PC-9 (cell line): Measurements from ENCODE around the gene RAB40C. TPM values are rescaled to one million over a fixed set of nuclear protein-coding genes. Genes with fewer than 3 reads are reported as not detected.

ENCODE experiments used
- BruUV-seq: library from RNA; stranded (reverse); fragments of 400-500 nt; replicated peaks from 2 replicates; lab custom pipeline; 2021; lab: Mats Ljungman, UMichigan
- CTCF ChIA-PET: fragments of 300-600 bp; sonication (Branson Sonifier 250); formaldehyde crosslinking; loops from one replicate; lab custom pipeline; 2022; ENCODE audit warnings: antibody characterized with exemption; lab: Charles Lee
- POLR2A ChIA-PET: fragments of 300-600 bp; sonication (Branson Sonifier 250); formaldehyde crosslinking; loops from one replicate; lab custom pipeline; 2022; ENCODE audit warnings: antibody characterized with exemption; ENCODE audit not compliant: unreplicated experiment; lab: Charles Lee
- DNase-seq, 2 experiments: peaks; one replicate each; pipeline versions ENCODE4 v3.0.0 to v3.0.0-alpha.2; 2015 to 2022; ENCODE audit warnings: mixed read lengths in 1 of 2
- H2AFZ ChIP-seq: fragments of 200-600 bp; sonication (generic); 2 replicates; pipeline ENCODE4 v1.8.1; 2017; ENCODE audit warnings: antibody characterized with exemption
- H3F3A ChIP-seq: fragments of 200-600 bp; sonication (generic); 2 replicates; pipeline ENCODE4 v1.8.1; 2017; ENCODE audit warnings: antibody characterized with exemption, mild to moderate bottlenecking, low read depth; ENCODE audit not compliant: insufficient read depth
- H3K27ac ChIP-seq: fragments of 200-600 bp; sonication (generic); 2 replicates; pipeline ENCODE4 v1.6.1; 2016; ENCODE audit warnings: mixed run types
- H3K27me3 ChIP-seq: fragments of 200-600 bp; sonication (generic); 2 replicates; pipeline ENCODE4 v1.6.1; 2016; ENCODE audit warnings: low read depth, mixed run types; ENCODE audit not compliant: insufficient read depth
- H3K36me3 ChIP-seq: fragments of 200-600 bp; sonication (generic); 2 replicates; pipeline ENCODE4 v1.6.1; 2016; ENCODE audit warnings: low read depth, mixed run types
- H3K4me1 ChIP-seq: fragments of 200-600 bp; sonication (generic); replicated peaks from 2 replicates; pipeline ENCODE4 v1.6.1; 2016; ENCODE audit warnings: mixed run types; ENCODE audit not compliant: insufficient read depth
- H3K4me2 ChIP-seq: fragments of 200-600 bp; sonication (generic); 2 replicates; pipeline ENCODE4 v1.6.1; 2017; ENCODE audit warnings: mixed run types
- H3K4me3 ChIP-seq: fragments of 200-600 bp; sonication (generic); 2 replicates; pipeline ENCODE4 v1.6.1; 2016; ENCODE audit warnings: mixed run types
- H3K79me2 ChIP-seq: fragments of 200-600 bp; sonication (generic); 2 replicates; pipeline ENCODE4 v1.6.1; 2017; ENCODE audit warnings: low read depth, mixed run types
- H3K9me2 ChIP-seq: fragments of 200-600 bp; sonication (generic); 2 replicates; pipeline ENCODE4 v1.8.1; 2017; ENCODE audit warnings: mild to moderate bottlenecking; ENCODE audit not compliant: insufficient read depth
- H3K9me3 ChIP-seq: fragments of 200-600 bp; sonication (generic); 2 replicates; pipeline ENCODE4 v1.8.1; 2016; ENCODE audit warnings: low read depth; ENCODE audit not compliant: insufficient read depth
- H4K20me1 ChIP-seq: fragments of 200-600 bp; sonication (generic); 2 replicates; pipeline ENCODE4 v1.8.1; 2017; ENCODE audit not compliant: insufficient read depth
- EZH2 ChIP-seq: fragments of 200-600 bp; sonication (generic); IDR thresholded peaks from 2 replicates; pipeline ENCODE4 v1.8.0; 2017; ENCODE audit warnings: antibody characterized with exemption, low read depth
- intact Hi-C: fragments of 100-400 bp; cut with micrococcal nuclease; formaldehyde crosslinking; loops from one replicate; pipeline ENCODE4 v1.10.0; 2022; ENCODE audit not compliant: unreplicated experiment
- total RNA-seq: library from RNA; stranded (reverse); gene quantifications from 2 replicates; pipeline ENCODE4 v1.2.3, GENCODE V29; 2021
- TF ChIP-seq, protein P1 (sequence below): fragments of 200-600 bp; sonication (generic); conservative IDR thresholded peaks from 2 replicates; pipeline ENCODE4 v1.6.1; 2017; ENCODE audit warnings: mixed run types, antibody characterized with exemption, mild to moderate bottlenecking, moderate library complexity

Gene RAB40C
- total RNA-seq, 1 experiment from 2014 or later: 47.1 TPM

DNA sequence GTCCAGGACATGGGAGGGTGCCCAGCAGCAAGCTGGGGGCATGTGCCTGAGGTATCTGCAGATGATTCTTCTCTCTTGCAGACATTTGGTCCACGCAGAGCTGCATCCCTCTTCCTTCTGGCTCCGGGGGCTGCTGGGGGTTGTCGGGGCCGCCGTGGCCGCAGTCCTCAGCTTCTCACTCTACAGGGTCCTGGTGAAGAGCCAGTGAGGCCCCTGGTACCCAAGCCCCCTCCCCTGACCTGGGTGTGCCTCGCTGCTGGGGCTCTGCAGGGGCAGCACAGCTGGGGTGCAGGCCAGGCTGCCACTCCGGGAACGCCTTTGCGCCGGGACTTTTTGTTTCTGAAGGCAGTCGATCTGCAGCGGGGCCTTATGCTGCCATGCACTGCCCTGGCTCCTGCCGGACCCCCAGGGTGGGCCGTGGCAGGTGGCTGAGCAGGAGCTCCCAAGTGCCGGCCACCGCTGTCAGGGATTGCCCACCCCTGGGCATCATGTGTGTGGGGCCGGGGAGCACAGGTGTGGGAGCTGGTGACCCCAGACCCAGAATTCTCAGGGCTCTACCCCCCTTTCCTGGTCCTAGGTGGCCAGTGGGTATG, 83.6 kb downstream of the RAB40C start:
- Histone ChIP-seq H3K4me2 (no peak overlapping the region), H3K4me3 (no peak overlapping the region), H2AFZ (no peak overlapping the region), H4K20me1 (no peaks in the 10 kb centered on the region; the same call in 1 of the 2 replicates), H3K4me1 (peaks cover 5% of the 10 kb centered on the region; the same call in 1 of the 2 replicates), H3K36me3 (no peaks in the 10 kb centered on the region), H3K9me2 (no peaks in the 10 kb centered on the region), H3K27me3 (no peaks in the 10 kb centered on the region), H3K9me3 (no peaks in the 10 kb centered on the region), H3K27ac (no peak overlapping the region), H3F3A (peaks cover 10% of the 10 kb centered on the region; the same call in 1 of the 2 replicates), H3K79me2 (peaks cover 16% of the 10 kb centered on the region)
- no peak for TF ChIP-seq EZH2
- TF ChIP-seq, protein P1, sequence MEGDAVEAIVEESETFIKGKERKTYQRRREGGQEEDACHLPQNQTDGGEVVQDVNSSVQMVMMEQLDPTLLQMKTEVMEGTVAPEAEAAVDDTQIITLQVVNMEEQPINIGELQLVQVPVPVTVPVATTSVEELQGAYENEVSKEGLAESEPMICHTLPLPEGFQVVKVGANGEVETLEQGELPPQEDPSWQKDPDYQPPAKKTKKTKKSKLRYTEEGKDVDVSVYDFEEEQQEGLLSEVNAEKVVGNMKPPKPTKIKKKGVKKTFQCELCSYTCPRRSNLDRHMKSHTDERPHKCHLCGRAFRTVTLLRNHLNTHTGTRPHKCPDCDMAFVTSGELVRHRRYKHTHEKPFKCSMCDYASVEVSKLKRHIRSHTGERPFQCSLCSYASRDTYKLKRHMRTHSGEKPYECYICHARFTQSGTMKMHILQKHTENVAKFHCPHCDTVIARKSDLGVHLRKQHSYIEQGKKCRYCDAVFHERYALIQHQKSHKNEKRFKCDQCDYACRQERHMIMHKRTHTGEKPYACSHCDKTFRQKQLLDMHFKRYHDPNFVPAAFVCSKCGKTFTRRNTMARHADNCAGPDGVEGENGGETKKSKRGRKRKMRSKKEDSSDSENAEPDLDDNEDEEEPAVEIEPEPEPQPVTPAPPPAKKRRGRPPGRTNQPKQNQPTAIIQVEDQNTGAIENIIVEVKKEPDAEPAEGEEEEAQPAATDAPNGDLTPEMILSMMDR: no peak
- no TSS peak for BruUV-seq
- CTCF ChIA-PET: no interaction called here
- no peak for DNase-seq
- intact Hi-C loops: no loop called here
- POLR2A ChIA-PET: interaction anchor here (0.6 kb wide), 1 partner anchor 86 kb away, joined by 3 read pairs; no protein-coding TSS in a partner anchor

DNA sequence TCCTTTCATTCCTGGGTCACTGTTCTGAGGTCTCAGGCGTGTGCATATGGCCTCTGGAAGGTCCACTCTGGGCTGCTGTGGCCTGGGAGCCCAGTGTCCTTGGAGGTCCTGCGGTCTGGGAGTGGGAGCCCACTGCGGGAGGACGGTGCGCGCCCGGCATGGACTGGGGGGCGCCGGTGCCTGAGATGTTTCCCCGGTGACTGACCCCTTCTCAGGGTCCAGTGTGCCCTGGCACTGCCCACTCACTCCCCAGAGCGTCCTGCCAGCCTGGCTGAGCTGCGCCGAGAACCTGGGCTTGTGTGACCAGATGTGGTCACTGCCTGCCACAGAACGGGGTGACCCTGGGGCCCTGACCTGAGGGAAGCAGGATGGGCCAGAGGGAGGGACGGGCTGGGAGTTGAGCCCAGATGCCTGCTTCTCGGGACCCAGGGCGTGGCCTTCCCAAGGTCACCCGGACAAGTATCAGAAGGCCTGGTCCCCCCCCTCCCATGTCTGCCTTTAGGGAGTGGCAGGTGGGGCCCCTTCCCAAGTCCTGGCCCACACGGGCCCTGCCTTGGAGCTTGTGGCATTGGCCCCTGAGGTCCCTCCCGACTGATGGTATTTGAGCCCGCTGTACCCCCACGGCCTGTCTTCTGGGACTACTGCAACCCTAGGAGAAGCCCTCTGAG, 84.5 kb downstream of the RAB40C start:
- no peaks in the 10 kb centered on the region for H3K9me2 ChIP-seq
- intact Hi-C loops: no loop called here
- no peaks in the 10 kb centered on the region for H3K9me3 ChIP-seq
- H3K27ac ChIP-seq: no peak overlapping the region
- no peak overlapping the region for H2AFZ ChIP-seq
- H3F3A ChIP-seq: peaks cover 13% of the 10 kb centered on the region; the same call in 1 of the 2 replicates
- peaks cover under 1% of the 10 kb centered on the region; the same call in 1 of the 2 replicates for H3K4me1 ChIP-seq
- TF ChIP-seq, protein P1: no peak
- no peak for TF ChIP-seq EZH2
- no peak overlapping the region for H3K4me2 ChIP-seq
- H3K4me3 ChIP-seq: no peak overlapping the region
- H3K27me3 ChIP-seq: no peaks in the 10 kb centered on the region
- ChIA-PET POLR2A (no interaction called here), CTCF (no interaction called here)
- peaks cover 7% of the 10 kb centered on the region; the same call in 1 of the 2 replicates for H3K79me2 ChIP-seq
- H4K20me1 ChIP-seq: no peaks in the 10 kb centered on the region; the same call in 1 of the 2 replicates
- DNase-seq: no peak
- BruUV-seq: no TSS peak
- no peaks in the 10 kb centered on the region for H3K36me3 ChIP-seq

DNA sequence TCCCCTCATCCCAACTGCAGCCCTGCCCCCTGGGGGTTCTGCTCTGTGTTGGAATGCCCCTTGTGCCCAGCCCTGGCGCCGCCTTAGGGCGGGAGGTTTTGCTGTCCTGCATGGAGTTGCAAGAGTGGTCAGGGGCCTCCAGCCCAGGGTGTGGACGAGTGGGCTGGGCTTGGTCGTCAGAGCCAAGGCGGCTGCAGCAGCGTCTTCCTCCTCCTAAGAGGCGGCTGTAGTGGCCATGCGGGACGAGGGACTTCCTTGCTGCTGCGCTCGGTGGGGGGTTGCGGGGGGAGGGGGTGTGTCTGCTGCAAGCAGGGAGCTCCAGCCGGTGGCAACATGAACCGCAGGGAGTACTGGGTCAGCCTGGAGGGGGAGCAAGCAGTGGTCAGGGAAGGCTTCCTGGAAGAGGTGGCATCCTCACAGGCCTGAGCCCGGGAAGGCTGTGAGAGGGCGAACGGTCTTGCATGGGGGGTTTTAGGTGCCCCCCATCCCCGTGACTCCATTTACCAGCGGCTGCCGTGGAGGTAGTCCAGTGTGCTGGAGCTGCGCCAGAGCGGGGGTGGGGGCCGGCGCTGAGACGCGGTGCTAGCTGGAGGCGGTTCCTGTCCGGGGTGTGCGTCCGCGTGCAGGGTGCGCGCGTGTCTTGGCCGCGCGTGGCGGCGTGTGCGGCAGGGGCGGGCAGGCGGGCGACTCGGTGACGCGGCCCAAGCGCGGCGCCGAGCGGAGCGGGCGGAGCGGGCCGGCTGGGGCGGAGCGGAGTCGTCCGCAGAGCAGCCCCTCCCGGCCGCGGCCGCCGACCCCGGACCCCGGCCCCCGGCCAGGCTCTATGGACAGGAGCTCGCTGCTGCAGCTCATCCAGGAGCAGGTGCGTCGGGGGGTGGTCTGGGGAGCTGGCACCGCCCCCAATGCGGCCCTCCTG, 85.4 kb downstream of the RAB40C start, which contains the start of gene RHBDL1:
Gene RHBDL1, plus strand, starts transcription at position 704 of the 916 bp plus-strand sequence. Its CDS starts 120 bp downstream, at position 824.
- H3K4me1 ChIP-seq: no peaks in the 10 kb centered on the region
- H3K9me2 ChIP-seq: no peaks in the 10 kb centered on the region
- H3K4me3 ChIP-seq: no peak within 1 kb of the TSS
- DNase-seq: no peak
- intact Hi-C loops: no loop called here
- H4K20me1 ChIP-seq: no peaks in the 10 kb centered on the region; the same call in 1 of the 2 replicates
- H3F3A ChIP-seq: peaks cover 15% of the 10 kb centered on the region; the same call in 1 of the 2 replicates
- no peak within 1 kb of the TSS for H2AFZ ChIP-seq
- H3K27me3 ChIP-seq: no peaks in the 10 kb centered on the region
- CTCF ChIA-PET: interaction anchor here (1.1 kb wide), 1 partner anchor 15 kb away, joined by 4 read pairs; no protein-coding TSS in a partner anchor
- no peaks in the 10 kb centered on the region for H3K9me3 ChIP-seq
- POLR2A ChIA-PET: no interaction called here
- no peaks in the 10 kb centered on the region for H3K79me2 ChIP-seq
- H3K36me3 ChIP-seq: no peaks in the 10 kb centered on the region
- H3K4me2 ChIP-seq: no peak within 1 kb of the TSS
- no peak for TF ChIP-seq EZH2
- TF ChIP-seq, protein P1: no peak
- H3K27ac ChIP-seq: no peak within 1 kb of the TSS
- BruUV-seq: no TSS peak
